ENCODE results near the gene MIB1.

MIB1 gene

DNA sequence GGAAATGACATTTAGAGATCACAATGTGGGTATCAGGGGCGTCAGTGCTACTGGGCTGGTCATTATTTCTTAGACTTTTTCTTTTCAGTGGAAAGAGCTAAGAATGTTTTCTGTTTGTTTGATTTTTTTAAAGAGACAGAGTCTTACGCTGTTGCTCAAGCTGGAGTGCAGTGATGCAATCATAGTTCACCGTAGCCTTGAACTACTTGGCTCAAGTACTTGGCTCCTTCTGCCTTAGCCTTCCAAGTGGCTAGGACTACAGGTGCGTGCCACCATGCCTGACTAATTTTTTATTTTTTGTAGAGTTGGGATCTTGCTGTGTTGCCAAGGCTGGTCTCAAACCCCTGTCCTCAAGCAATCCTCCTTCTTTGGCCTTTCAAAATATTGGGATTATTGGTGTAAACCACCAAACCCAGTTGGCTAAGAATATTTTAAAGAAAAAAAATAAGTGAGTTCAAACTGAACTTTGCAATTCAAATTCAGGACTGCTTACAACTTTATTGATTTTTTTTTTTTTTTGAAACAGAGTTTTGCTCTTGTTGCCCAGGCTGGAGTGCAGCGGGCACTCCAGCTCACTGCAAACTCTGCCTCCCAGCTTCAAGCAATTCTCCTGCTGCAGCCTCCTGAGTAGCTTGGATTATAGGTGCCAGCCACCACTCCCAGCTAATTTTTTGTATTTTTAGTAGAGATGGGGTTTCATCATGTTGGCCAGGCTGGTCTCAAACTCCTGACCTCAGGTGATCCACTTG lies 154.2 kb downstream of the MIB1 start:
- no peak for DNase-seq (ENCODE audit: low read depth, low spot score)

- no peak for DNase-seq (ENCODE audit: low read depth, low spot score)
Observed at GRCh38 chr18:21896732-21897336, 156.2 kb downstream of the MIB1 start.

DNA sequence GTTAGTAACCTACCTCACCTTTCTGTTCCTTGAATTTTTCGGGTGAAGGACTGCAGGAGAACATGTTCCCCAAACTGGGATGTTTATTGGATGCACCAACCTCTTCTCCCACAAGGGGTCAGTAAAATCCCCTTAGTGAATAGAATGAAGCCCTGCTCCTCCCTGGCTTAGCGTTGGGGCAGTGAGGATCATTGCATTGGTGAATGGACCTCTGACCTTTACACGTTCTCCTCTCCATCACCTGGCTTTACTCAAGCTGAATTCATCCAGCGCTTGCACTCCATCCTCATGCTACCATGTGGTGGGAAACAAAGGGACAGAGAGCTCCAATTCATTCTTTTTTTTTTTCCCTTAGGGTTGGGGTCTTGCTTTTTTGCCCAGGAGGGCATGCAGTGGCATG lies 157.2 kb downstream of the MIB1 start:
- DNase-seq (ENCODE audit: low read depth, low spot score): no peak

DNA sequence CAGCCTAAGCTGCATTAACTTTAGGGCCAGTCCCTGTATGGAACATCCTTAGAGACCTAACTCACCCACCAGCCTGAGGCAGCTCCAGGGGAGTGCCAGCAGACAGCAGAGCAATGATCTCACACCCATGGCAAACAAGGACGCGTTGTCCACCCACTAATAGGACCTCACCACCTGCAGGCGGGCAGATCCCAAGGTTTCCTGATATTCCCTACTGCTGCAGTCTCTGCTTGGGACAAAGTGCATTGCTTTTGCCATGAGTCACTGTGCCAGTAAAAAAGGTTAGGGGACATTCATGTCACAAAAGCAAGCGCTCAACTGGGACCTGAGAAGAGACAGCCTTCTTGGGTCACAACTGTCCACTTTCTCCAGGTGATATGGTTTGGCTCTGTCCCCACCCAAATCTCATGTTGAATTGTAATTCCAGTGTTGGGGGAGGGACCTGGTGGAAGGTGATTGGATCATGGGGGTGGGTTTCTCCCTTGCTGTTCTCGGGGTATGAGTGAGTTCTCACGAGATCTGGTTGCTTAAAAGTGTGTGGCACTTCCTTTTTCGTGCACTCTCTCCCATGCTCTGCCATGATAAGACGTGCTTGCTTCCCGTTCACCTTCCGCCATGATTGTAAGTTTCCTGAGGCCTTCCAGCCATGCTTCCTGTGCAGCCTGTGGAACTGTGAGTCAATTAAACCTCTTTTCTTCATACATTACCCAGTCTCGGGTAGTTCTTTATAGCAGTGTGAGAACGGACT lies 160.2 kb downstream of the MIB1 start:
- DNase-seq (ENCODE audit: low read depth, low spot score): no peak

DNA sequence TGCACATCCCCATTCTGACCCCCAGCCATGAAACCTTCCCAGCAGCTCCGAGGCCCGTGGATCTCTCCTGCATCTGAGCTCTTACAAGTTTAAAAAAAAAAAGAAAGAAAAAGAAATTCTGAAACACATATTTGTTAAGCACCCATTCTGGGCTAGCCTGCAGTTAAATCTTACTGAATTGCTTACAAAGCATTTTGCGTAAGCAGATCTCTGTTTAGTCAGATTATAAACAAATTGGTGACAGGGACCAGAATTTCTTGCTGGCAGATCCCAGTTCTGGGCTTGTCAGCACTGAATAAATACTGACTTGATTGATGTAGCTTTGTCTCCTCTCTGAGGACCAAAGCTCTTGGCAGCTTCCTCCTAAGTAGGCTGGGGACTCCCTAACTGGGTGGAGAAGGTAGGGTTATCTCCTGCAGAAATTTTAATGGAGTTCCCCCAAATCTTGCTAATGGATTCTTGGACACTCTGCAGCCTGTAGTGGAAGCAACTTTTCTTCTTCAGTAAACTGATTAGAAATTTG lies 160.9 kb downstream of the MIB1 start:
- DNase-seq (ENCODE audit: low read depth, low spot score): no peak

GRCh38 chr18:21903709-21904108 lies 163.1 kb downstream of the MIB1 start:
- DNase-seq (ENCODE audit: low read depth, low spot score): no peak

DNA sequence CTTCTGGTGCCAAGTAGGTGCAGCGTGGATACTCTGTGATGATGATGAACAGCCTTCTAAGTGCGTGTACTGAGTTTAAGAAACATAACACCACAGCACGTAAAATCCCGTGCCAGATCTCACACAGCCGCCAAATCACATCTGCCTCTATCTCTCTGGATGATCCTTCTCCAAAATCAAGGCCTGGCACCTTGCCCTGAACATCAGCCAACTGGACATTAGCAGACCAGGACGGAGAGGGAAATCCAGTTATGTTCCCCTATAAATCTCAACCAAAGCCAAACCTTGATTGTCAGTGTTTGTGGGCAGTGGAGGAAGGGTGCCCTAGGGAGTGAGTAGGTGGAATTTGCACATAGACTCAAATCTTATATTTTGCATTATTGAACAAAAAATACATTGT lies 164.3 kb downstream of the MIB1 start:
- no peak for DNase-seq (ENCODE audit: low read depth, low spot score)

GRCh38 chr18:21907451-21907850 lies 166.9 kb downstream of the MIB1 start:
- DNase-seq (ENCODE audit: low read depth, low spot score): no peak

DNA sequence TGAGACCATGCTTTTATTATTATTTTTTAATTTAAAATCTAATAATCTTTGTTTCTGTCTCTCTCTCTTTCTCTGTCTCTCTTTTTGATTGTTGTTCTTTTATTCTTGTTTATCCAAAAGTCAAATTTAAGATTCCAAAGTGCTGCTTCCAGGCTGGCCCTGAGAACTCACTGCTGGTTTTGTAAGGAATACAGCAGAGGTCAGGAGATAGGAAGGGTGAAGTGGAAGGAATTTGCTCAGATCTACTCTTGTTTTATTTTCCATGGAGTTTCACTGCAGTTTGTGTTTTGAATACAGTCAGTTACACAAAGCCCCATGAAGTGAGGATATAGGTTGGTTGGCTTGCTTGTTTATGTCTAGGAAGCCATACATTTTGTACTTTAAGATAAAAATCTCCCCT lies 168.1 kb downstream of the MIB1 start:
- DNase-seq (ENCODE audit: low read depth, low spot score): no peak

GRCh38 chr18:21910906-21911305 lies 170.3 kb downstream of the MIB1 start:
- DNase-seq (ENCODE audit: low read depth, low spot score): no peak

DNA sequence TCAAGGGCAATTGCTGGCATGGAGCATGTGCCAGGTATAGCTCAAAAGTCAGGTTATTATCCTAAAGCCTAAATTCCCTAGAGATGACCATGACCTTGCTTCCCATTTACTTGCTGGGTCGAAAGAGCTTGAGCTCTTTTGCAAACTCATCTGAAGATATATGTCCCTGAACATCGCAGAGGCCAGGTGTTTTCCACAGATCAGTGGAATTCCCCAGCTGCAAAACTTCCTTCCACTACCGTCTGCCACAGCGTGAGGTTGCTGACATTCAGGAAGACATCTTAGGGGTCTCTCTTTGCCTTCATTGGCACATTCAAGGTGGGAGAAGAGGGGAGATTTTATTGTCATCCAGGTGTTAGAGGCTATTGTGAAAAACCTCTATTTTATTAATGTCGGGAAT lies 171.0 kb downstream of the MIB1 start:
- DNase-seq (ENCODE audit: low read depth, low spot score): no peak

- no peak for DNase-seq (ENCODE audit: low read depth, low spot score)
Observed at GRCh38 chr18:21912339-21913239, 172.0 kb downstream of the MIB1 start.

DNA sequence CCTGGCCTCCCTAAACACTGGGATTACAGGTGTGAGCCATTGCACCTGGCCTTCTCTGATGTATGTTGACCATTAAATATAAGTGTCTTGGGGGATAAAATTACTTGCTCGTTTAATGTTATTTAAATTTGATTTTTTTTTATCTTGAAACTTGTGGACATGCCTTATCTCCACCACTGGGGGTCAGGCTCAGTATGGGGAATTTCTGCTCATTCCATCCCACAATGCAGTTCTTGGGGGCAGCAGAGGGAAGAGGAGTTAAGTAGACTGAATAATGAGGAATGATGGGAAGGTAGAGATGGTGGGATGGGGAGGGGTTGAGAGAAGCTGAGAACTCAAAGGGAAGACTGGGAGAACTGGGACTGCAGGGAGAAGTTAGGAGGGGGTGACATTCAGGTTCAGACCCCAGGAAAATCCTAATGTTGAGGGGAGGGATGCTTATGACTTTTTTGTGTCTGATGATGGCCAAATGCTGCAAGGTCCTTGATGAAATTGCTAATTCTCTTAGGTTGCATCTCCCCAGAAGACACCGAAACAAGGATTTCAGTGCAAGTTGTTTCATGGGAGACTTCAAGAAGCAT lies 174.2 kb downstream of the MIB1 start:
- DNase-seq (ENCODE audit: low read depth, low spot score): no peak

- no peak for DNase-seq (ENCODE audit: low read depth, low spot score)
Observed at GRCh38 chr18:21915546-21915945, 175.0 kb downstream of the MIB1 start.

DNA sequence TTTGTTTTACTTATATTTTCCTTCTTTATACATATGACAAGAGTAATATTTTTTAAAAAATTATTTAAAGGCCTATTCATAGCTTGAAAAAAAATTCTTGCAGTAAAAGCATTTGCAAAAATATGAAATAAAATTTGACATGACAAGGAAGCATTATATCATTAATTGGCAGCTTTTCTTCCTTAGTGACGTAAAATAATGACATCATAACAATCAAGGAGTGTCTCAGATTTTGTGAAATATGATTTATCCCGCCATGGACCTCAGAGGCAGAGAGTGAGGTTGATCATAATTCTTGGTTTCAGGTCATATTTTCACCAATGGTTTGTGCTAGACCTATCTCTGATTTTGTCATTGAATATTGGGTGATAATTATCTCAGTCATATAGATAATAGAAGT lies 176.0 kb downstream of the MIB1 start:
- DNase-seq (ENCODE audit: low read depth, low spot score): no peak

DNA sequence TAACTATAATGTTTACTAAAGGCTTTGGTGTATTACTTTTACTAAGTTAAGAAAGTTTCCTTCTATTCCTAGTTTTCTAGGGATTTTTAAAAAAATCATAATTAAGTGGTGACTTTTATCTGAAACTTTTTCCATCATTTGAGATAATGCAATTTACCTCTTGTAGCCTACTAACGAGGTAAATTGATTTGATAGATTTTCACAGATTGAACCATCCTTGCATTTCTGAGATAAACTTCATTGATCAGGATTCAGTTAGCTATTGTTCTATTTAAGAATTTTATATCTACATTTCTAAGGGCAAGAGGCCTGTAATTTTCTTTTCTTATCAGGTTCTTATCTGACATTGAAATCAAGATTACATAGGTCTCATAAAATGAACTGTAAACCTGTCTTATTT lies 178.1 kb downstream of the MIB1 start:
- no peak for DNase-seq (ENCODE audit: low read depth, low spot score)
